ENCODE data around the gene NMRK1. TPM values are rescaled to one million over a fixed set of nuclear protein-coding genes. Genes with fewer than 3 reads are reported as not detected.
A peak's percentile ranks its signal among the peaks of the same experiment; 100 is the strongest.

NMRK1 gene
- total RNA-seq, 4 donors from 2014 or later = 13.6 to 42.6 (median 24.0) TPM

DNA sequence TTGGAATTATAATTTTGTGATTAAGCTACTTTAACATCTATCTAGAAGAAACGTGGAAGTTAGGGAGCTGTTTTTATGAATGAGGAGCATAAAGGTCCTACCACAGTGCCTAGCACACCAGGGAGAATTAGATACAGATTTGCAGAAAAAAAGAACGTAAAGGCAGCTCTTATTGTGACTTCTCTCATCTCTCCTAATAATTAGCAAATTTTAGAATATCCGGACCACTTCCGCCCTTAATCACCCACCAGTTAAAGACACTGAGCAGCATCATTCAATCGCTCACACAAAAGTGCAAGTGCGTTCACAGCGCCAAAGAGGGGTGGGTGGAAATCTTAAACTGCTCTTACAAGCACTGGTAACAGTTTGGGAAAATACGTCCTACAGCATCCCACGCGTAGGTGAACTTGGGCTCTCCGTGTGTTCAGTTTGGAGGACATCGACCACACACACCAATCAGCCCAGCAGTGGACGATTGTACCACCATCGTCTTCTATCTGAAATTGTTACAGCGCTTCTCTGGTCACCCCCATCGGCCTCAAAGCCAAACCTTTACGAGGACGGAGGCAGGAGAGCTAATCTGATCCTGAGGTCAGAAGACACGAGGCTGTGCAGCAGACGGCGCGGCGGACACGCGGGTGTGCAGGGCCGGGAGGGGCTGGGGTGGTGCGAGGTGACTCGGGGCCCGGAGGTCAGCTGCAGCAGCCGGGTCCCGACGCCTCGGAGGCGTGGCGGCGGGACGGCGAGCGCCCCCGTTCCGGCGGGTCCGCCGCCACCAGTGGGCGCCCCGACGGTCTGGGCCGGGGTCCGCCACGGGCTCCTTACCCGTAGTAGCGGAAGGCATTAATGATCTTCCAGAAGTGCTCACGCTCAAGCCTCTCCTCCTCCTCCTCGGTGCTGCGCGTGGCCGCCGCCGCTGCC is 60.5 kb downstream of the NMRK1 start:
- TF ChIP-seq CTCF (IDR thresholded peaks at IDR 0.05) = no peak
- DNase-seq (ENCODE audit: low spot score) (no peak), ATAC-seq (ENCODE audit: low FRiP score) (peak; percentile 72)

- DNase-seq (ENCODE audit: low spot score) = no peak
- no peak for TF ChIP-seq CTCF (IDR thresholded peaks at IDR 0.05)
- ATAC-seq (ENCODE audit: low FRiP score) = no peak
These were observed 64.1 kb downstream of the NMRK1 start for GRCh38 chr9:75023846-75024245.

- no peak for ATAC-seq (ENCODE audit: low FRiP score)
- no peak for TF ChIP-seq CTCF (IDR thresholded peaks at IDR 0.05)
- no peak for DNase-seq (ENCODE audit: low spot score)
These were observed 68.3 kb downstream of the NMRK1 start for GRCh38 chr9:75019654-75020053.

DNA sequence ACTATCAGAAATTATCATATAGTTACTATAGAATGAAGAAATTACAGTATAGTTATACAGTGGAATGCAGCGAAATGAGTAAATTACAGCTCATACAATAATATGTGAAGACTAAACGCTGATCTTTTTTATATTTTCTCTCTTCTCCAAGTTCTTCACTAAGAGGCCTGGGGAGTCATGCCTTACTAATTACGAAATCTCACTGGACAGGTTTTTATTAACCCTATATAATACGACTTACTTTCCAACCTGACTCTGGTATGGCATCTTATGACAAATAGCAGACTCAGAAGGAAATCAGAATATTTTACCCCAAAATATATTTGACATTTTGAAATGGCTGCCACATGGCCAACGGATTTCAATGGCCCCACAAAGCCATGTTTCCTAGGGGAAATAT is 68.9 kb downstream of the NMRK1 start:
- no peak for ATAC-seq (ENCODE audit: low FRiP score)
- TF ChIP-seq CTCF (IDR thresholded peaks at IDR 0.05) = no peak

DNA sequence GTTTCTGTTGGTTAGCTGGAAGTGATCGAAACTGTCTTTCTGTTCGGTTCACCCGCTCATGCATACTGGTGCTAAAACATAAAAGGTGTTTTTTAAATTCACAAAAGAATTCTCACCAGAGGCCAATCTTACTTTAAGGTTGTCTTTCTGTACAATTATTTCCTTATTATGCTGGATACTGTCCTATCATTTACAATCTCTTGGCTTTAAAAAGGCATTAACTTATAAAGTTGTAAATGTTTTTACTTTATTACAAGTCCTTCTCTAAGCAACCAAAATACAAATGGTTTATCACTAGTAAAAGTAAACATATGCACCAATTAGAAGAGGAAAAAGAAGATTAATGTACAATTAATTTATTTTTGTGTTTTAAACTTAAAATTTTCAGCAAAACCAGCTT is 70.6 kb downstream of the NMRK1 start:
- TF ChIP-seq CTCF (IDR thresholded peaks at IDR 0.05) = no peak
- DNase-seq (ENCODE audit: low spot score) (no peak), ATAC-seq (ENCODE audit: low FRiP score) (no peak)

More for the DNA sequence above, 68.9 kb downstream of the NMRK1 start:
- no peak for DNase-seq (ENCODE audit: low spot score)

DNA sequence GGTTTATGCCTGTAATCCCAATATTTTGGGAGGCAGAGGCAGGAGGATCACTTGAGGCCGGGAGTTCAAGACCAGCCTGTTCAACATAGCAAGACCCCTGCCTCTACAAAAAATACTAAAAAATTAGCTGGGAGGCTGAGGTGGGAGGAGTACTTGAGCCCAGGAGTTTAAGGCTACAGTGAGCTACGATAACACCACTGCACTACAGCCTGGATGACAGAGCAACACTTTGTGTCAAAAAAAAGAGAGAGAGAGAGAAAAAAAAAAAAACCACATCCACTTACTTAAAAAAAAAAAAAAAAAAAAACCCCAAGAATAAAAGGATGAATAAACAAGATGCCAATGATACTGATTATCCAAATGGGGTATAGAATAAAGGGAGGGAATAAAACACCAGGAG is 74.2 kb downstream of the NMRK1 start:
- no peak for ATAC-seq (ENCODE audit: low FRiP score)
- TF ChIP-seq CTCF (IDR thresholded peaks at IDR 0.05) = no peak
- DNase-seq (ENCODE audit: low spot score) = no peak

Small RNA genes within 50 kb of the gene (small RNA-seq; reads per million reads assigned to genes)
- gene RF02271 = not detected

Other genes with a start within 250 kb of the NMRK1 start
- gene TRPM6, start 200.2 kb downstream of the NMRK1 start, total RNA-seq = 1 to 10 TPM; 1.1 to 3.9 (median 1.6) TPM
- gene C9orf40, start 135.2 kb downstream of the NMRK1 start, total RNA-seq = 1 to 10 TPM; 2.1 to 5.5 (median 3.0) TPM
- 10 to 100 TPM; 14.7 to 20.0 (median 19.4) TPM for gene CARNMT1, start 59.9 kb downstream of the NMRK1 start, total RNA-seq
- 10 to 100 TPM; 30.7 to 58.6 (median 37.3) TPM for gene OSTF1, start 359 bp upstream of the NMRK1 start, total RNA-seq

All from omental fat pad (tissue), 4 donors.